ENCODE measurements around the gene CEP43.
"Not testable (repeated sequence)": the region's sequence is repeated elsewhere in the genome, so short reads cannot be mapped to it uniquely, and the experiment has no call there.

Gene CEP43

DNA sequence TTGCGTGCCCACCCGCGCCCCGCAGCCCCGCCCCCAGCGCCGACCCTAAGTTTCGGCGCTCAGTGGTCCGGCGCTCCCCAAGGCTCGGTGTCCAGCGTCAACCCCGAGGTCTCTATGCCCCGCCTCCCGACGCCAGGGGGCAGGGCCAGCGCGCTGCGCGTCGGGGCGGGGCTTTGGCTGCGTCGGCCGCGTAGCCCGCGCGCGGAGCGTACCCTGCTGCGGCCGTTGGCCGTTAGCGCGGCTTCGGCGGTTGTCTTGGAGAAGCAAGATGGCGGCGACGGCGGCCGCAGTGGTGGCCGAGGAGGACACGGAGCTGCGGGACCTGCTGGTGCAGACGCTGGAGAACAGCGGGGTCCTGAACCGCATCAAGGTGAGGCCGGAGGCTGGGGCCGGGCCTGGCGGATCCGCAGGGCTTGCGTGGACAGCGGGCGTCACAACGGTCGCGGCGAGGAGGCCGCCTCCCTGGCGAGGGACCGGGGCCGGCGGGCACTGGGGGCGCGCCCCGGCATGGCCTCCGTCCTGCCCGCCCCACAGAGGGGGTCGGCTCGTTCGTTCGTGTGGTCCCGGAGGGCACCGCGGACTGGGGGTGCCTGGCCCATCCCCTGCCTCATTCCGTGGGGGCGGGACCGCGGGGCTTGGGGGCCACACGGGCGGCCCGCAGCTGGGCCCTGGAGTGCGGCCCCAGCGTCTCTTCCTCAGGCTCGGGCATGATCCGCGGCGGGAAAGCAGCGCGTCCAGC, at the start of gene CEP43:
CEP43 (plus strand) TSS at position 253 of the 739 bp plus-strand sequence; CDS start at position 269, 16 bp downstream.
- in situ Hi-C loops (cut with MboI; ENCODE audit: low sequenced_read_pairs) = no loop called here

GRCh38 chr6:166949528-166950442, 49.4 kb upstream of the CEP43 start:
- in situ Hi-C loops (cut with MboI; ENCODE audit: low sequenced_read_pairs) = no loop called here

DNA sequence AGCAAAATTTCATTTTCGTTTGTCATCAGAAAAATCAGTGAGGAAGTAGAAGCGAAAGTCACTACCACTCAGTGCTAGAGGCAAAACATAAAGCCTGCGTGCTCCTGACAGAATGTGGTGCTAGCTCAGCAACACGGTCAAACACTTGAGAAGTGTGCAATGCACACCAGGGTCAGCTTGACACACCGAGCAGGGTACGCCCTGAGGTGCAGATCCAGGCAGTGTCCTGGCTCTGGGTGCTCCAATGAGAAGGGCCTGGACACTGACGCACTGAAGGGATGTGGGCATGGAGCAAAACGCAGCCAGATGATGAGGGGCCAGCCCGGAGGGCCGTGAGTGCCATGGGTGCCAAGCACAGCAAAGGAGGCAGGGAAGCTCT, 48.8 kb upstream of the CEP43 start:
- in situ Hi-C loops (cut with MboI; ENCODE audit: low sequenced_read_pairs) = no loop called here

DNA sequence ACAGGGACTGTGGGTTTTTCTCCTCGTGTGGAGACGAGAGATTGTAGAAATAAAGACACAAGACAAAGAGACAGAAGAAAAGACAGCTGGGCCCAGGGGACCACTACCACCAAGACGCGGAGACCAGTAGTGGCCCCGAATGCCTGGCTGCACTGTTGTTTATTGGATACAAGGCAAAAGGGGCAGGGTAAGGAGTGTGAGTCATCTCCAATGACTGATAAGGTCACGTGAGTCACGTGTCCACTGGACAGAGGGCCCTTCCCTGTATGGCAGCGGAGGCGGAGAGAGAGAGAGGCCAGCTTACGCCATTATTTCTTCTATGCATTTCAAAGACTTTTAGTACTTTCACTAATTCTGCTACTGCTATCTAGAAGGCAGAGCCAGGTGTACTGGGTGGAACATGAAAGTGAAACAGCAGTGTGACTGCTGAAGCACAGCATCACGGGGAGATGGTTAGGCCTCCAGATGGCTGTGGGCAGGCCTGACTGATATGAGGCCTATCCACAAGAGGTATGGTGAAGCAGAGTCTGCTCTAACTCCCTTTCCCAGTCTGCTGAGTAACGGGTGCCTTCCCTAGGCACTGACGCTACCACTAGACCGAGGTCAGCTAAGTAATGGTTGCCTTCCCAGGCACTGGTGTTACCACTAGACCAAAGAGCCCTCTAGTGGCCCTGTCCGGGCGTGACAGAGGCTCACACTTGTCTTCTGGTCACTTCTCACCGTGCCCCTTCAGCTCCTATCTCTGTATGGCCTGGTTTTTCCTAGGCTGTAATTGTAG, 48.1 kb upstream of the CEP43 start:
- in situ Hi-C loops (cut with MboI; ENCODE audit: low sequenced_read_pairs) = not testable (repeated sequence)

GRCh38 chr6:166951670-166952060, 47.5 kb upstream of the CEP43 start:
- in situ Hi-C loops (cut with MboI; ENCODE audit: low sequenced_read_pairs) = no loop called here

- in situ Hi-C loops (cut with MboI; ENCODE audit: low sequenced_read_pairs) = no loop called here
These were observed 47.1 kb upstream of the CEP43 start for GRCh38 chr6:166952121-166952520.

GRCh38 chr6:166952567-166953486, 46.4 kb upstream of the CEP43 start:
- in situ Hi-C loops (cut with MboI; ENCODE audit: low sequenced_read_pairs) = no loop called here

DNA sequence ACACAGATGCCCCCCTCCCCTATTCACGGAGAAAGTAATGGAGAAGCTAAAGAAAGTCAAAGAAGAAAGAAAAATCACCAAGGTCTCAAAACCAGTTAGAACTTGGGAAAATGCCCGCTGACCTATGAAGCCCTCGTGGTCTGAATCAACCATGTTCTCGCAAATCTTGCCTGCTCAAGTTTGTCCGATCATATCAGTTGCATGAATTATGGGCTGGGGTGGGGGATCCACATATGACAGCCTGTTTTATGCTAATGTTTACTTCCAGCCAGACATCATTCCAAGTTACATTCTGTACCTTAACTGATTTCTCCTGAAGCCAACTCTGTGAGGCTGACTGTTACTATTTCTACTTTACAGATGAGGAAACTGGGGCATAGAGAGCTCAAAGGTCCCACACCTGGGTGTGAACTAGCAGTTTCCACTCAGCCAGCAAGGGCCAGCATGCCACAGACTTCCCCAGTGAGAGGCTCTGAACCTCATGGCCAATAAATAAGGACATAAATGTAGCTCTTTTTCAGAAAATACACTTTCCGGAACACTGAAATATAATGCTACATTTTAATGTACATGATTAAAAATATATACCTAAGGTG, 45.0 kb upstream of the CEP43 start:
- in situ Hi-C loops (cut with MboI; ENCODE audit: low sequenced_read_pairs) = no loop called here

GRCh38 chr6:166955121-166955864, 43.9 kb upstream of the CEP43 start:
- in situ Hi-C loops (cut with MboI; ENCODE audit: low sequenced_read_pairs) = no loop called here

DNA sequence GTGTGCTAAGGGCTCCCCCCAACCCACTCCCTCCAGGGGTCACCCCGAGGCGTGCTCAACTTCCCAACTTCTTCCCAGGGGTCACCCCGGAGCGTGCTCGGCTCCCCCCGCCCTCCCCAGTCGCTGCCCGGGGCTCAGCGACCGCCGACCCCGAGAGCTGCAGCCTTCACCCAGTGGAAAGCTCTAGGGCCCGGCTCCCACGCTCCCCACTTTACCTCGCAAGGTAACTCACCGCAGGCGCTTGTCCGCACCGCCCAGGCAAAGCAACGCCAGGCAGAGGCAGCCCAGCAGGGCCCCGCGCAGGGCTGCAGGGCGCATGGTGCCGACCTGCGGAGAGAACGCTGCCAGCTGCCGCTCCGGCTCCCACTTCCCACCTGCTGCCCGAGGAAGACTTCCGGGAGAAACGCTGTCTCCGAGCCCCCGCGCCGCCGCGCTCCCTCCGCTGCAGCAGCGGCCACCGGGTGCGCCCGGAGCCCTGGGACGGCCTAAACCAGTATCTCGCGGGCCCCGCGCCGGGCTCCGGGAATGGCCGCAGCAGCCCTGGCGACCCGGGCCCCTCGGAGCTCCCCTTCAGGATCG, 43.2 kb upstream of the CEP43 start:
- in situ Hi-C loops (cut with MboI; ENCODE audit: low sequenced_read_pairs) = no loop called here

- in situ Hi-C loops (cut with MboI; ENCODE audit: low sequenced_read_pairs) = no loop called here
These were observed 42.6 kb upstream of the CEP43 start, which contains the start of gene RNASET2 for GRCh38 chr6:166956444-166957086. RNASET2 (minus strand) TSS chr6:166956550; CDS start chr6:166956182, 368 bp downstream.

DNA sequence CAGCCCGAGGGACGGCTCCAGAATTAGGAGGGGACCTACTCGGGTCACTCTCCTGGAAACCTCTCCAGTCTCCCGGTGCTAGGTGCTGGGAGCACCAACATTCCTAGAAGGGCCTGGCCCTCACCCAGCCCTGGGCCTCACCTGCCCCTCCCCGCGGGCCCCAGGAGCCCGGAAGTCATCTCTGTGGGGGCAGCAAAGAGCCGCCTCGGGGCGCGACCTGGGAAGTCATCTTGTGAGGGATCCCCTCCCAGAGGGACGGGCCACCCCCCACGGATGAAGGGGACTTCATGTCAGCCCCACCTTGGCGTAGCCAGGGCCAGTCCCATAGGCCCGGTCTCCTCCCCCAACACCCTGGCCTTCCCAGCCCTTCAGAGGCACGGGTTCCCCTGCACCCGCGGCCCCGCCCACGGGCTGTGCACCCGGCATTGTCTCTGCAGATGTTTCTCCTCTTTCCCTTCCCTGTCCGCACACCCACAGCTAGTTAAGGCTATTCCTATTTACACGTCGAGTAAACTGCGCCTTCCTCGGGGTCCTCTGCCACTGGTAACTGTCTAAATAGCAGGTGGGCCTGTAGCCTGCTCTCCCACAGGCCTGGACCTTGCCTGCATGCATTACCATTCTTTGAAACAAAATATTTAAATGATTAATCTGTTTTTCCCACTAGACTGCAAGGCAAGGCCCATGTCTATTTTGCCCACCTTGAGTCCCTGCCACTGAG, 42.0 kb upstream of the CEP43 start:
- in situ Hi-C loops (cut with MboI; ENCODE audit: low sequenced_read_pairs) = no loop called here

GRCh38 chr6:166957805-166958076, 41.5 kb upstream of the CEP43 start:
- in situ Hi-C loops (cut with MboI; ENCODE audit: low sequenced_read_pairs) = no loop called here

DNA sequence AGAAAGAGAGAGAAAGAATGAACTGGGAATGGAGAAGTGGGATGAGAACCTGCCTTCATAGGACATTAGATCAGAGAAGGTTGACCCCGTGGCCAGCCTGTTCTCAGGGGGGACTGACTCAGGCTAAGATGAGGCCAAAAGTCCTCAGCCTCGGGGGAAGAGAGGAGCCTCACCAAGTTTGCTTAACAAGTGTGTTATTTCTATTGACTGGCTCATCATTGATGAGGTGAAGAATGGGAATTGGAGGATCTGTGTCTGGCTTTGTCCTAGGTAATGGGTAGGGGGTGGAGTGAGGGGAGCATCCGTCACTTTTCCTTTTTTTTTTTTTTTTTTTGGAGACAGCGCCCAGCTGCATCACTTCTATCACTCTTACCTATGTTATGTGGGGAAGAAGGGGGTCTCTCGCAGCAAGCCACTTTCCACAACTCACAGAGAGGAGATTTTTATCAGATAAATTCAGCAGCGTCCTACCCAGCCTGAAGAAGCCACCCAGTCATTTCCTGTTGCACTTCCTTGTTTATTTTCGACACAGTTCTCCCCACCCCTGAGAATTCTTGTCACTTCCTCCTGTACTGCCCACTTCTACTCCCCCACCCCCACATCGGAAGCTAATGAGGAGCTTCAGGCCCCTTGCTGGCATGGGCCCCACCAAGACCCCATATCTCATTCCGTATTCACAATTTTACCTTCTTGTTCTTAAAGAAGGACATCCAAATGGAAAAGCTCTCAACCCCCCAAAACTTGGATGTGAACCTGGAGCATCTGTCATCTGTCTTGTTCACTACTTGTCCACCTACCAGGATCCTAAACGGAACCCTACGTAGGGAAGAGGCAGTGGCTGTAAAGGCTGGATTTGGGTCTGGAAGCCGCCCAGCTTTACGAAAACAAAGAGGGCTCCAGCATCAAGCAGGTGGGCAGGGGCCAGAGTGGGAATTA, 40.0 kb upstream of the CEP43 start:
- in situ Hi-C loops (cut with MboI; ENCODE audit: low sequenced_read_pairs) = no loop called here

DNA sequence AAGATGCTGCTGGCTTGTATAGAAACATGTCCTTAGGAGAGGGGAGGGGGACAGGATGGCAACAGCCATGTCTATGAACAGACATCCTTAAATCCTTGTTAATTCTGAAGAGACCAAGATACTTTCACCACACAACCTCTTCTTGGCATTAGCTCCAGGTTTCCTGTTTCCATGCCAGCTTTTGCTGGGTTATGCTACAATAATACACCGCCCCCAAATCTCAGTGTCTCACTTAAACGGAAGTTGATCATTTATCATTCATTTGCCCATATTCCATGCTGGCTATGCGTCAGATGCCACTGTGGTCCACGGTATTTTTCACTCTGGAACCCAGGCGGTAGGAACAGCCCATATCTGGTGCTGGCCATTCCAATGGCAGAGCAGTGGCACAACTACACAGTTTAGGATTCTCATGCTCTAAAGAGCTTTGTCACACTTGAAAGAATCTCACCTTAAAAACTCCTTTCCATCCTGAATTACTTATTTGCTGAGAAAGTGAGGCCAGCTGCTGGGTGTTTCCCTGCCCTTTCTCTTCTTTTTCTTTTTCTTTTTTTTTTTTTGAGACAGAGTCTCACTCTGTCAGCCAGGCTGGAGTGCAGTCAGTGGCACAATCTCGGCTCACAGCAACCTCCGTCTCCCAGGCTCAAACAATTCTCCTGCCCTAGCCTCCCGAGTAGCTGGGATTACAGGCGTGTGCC, 39.1 kb upstream of the CEP43 start:
- in situ Hi-C loops (cut with MboI; ENCODE audit: low sequenced_read_pairs) = no loop called here

GRCh38 chr6:166960609-166960978, 38.6 kb upstream of the CEP43 start:
- in situ Hi-C loops (cut with MboI; ENCODE audit: low sequenced_read_pairs) = no loop called here

Data from HL-60/S4 treated with retinoic acid at 250 ng/mL for 4 days and 3 days (cell line).